ENCODE results near the gene TSPO2.

Gene TSPO2

DNA sequence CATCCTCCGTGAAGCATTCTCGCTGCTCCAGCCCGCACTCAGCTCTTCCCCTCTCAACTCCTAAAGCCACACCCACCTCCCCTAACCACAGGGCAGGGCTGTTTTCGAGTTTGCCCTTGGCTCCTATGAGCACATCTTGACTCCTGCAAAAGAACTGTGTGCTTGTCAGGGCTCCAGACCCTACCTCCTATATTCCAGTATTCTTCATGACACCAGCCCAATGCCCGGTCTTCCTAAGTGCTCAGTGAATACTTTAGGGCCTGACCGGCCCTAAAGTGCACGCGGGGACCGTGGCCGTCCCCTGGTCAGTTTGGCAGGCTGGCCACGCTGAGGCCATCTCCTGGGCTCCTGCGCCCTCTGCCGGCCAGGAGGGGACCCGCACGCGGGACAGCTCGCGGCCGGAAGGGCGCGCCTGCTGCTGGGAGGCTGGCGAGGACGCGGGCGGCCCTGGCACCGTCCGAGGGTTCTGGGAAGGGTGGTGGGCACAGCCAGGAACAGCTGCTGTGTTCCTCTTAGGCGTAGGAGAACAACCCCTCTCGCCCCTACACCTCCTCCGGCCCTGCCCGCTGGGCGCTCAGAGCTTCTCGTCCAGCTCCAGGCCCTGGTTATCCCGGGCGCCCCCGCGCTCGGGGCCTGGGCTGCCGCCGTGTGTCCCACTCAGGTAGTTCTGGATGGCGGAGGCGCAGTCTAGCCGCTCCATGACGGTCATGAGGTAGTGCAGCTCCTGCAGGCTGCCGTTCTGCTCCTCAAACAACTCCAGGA, 14.3 kb upstream of the TSPO2 start:
- DNase-seq (ENCODE audit: low spot score), result peak; percentile 83

DNA sequence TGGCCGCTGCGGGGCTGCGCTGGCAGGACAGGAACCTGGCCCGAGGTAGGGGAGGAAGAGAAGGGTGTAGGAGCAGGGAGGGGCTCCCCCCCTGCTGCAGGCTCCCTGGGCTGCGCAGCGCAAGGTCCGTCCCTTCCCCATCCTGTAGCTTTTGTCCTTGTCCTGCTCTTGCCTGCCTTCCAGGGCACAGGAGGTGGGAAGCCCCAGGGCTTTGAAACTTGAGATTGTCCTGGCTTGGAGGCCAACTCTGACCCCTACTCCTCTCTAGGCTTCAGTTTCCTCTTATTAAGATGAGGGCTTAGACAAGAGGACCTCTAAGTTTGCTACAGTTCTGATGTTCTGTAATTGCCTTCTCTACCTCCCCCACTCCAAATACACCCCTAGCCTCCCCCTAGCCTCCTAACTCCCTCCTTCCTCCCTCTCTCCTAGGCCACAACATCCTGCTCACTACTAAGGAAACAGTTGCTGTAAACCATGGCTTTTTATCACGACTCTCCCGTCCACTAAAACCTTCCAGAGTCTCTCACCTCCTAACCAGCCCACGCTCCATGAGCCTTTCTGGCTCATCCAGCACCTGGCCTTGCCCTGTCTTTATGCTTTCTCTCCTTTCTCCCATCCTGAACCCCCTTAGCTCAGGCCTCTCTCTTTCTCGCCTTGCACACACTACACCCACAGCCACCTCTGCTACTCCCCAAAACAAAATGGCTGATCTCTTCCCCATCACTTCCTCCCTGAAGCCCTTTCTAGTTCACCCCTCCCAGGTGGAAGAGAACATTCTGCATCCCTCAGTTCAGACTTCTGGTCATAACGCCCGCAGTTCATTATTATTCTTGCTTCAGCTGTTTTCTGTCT, 13.5 kb upstream of the TSPO2 start:
- no peak for DNase-seq (ENCODE audit: low spot score)

DNA sequence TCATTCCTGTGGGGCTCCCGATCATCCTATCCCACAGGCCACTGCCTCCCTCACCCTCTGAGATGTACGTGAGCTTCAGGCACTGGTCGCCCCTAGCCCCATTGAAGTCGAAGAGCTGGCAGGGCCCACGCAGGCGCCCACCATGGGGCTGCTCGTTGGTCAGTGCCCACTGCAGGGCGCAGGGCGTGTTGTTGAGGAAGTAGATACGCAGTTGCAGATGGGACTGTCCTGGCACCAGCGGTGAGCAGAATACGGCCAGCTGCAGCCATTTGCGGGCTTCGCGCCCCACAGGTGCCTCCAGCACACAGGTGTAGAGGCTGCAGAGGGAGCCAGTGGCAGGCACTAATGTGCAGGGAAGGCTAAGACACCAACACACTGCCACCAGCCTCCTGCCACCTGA, 9.4 kb upstream of the TSPO2 start:
- no peak for DNase-seq (ENCODE audit: low spot score)

DNA sequence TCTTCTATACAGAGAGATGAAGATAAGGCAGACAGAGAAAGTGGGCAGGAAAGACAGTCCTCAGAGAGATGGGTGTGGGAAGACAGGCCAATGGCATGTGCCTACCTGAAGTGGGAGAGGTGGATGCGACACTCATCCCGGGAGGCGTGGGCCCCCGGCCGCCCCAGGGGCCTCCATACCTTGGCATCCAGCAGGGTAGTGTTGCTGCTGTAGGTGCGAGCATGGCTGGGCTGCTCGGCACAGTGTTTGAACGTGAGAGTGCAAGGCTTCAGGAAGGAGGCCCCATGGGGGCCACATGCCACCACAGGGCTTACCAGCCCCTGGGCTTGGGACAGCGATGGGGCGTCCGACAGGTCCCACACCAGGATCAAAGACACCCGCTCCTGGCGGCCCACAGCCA, 8.5 kb upstream of the TSPO2 start:
- DNase-seq (ENCODE audit: low spot score), result no peak

DNA sequence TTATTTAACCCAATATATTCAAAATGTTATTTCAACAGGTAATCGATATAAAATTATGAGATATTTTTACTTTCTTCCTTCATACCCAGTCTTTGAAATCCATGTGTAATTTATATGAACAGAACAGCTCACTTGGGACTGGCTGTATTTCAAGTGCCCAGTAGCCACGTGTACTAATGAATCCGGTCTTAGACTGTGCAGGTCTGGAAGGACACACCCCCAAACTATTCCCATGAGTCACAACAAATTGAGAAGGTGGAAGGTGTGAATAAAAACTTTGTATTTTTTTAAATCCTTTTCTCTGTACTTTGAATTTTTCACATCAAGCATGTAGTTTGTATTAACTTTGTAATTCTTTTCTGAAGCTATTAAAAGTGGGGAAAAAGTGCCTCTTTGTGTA, 6.1 kb upstream of the TSPO2 start:
- peak; percentile 75 for DNase-seq (ENCODE audit: low spot score)

DNA sequence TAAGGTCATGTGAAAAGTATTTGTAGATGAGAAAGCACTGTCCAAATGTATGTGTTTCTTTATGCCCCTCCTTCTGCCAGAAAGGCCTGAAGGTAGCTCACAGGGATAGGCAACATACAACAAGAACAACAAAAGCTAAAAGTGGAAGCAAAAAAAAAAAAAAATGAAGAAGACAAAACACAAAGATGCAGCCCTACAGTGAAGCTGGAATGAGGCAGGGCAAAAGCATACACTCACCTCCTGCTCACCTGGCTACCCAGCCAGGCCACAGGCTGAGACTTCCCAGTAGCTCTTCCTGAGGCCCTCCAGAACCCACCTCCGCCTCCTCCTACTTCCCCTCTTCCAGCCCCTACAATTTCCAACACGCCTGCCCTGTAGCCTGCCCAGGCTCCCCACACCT, 5.7 kb upstream of the TSPO2 start:
- DNase-seq (ENCODE audit: low spot score), result peak; percentile 72

DNA sequence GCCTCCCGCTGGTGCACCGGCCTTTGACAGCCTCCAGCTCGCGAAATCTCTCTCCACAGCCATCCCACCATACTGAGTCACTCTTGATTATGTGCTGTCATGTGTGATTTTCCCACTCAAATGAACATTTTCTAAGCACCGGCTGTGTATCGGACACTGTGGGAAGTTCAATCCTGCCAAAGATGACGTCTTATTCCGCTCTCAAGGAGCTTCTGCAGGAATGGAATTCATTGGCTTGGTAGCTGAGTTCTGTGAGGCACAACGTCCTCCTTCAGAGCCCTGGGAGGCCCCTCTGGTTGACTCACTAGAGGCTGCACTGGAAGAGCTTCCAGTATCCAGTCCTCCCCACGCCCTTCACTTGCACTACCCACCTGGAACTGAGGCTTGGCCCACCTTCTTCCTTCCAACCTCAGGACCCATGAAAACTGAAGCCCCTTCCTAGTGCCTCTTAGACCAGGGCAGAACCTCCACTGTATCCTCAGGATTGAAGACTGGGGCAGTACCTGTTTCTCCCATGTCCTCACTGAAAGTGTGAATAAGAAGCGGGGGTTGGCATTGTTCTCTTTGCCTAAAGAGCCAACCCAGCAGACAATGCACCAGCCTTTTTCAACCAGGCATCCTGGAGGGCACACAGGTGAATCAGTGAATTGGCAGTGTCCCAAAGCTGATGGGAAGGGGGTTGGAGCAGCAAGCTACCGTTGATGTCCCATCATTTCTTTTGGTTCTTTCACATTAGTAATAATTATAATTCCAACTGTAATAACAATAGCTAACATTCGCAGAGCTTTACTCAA, 5.0 kb upstream of the TSPO2 start:
- DNase-seq (ENCODE audit: low spot score), result no peak

DNA sequence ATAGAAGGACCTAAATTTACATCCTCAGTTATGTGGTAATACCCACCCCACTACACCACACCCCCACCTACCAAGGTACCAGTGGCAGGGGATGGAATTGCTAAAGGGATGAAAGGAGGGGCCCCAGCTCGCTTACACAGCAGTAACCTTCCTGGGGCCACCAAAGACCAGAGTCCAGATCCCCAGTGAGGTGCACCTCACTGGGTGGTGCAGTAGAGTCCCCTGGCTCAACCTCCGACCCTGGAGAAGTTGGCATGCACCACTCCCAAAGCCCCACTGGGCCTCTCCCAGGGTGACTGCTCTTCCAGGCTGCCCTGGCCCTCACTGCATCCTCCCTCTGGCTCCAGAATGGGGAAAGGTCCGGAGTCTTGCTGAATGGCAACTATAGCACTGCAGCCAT, 4.1 kb upstream of the TSPO2 start:
- DNase-seq (ENCODE audit: low spot score), result no peak

DNA sequence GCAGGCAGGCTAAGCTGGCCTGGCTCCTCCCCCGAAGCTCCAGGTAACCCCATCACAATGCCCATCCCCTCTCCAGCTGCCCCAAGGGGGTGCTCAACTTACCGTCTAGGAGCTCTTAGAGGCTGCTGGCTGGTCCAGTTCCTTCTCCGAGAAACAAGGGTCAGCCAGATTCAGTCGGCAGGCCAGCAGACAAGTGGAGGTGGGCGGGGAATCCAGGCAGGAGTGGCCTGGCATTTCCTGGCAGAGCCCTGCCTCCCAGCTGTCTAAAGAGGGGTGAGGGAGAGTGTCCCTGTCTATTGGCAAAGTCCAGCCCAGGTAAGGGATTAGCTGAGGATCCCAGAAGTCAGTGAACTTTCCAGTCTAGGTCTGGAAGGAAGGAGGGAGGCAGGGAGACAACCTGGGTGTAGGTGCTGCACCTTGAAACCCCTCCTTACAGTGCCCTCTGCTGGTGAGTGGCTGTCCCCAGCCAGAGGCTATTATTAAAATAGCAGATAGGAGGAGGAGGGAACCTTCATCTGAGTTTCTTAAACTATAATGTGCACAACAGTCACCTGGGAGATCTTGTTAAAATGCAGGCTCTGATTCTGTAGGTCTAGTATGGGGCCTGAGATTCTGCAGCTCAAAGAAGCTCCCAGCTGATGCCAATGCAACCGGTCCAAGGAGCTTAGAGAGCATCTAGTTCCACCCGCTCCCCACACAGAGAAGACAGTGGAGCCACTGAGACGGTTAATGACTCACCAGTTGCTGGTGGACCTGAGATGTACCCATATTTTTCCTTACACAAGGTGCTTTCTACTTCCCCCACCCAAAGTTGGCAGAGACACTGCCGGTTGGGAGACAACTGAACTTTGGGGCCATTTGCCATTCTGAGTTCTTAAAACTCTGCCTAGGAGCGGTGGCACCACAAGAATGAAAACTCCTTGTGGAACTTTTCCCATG, 2.9 kb upstream of the TSPO2 start, which contains the start of gene UNC5CL:
Gene UNC5CL, minus strand, starts transcription at position 162 of the 939 bp plus-strand sequence. CDS start 4,147 bp downstream, outside the sequence.
- DNase-seq (ENCODE audit: low spot score), result peak; percentile 67

DNA sequence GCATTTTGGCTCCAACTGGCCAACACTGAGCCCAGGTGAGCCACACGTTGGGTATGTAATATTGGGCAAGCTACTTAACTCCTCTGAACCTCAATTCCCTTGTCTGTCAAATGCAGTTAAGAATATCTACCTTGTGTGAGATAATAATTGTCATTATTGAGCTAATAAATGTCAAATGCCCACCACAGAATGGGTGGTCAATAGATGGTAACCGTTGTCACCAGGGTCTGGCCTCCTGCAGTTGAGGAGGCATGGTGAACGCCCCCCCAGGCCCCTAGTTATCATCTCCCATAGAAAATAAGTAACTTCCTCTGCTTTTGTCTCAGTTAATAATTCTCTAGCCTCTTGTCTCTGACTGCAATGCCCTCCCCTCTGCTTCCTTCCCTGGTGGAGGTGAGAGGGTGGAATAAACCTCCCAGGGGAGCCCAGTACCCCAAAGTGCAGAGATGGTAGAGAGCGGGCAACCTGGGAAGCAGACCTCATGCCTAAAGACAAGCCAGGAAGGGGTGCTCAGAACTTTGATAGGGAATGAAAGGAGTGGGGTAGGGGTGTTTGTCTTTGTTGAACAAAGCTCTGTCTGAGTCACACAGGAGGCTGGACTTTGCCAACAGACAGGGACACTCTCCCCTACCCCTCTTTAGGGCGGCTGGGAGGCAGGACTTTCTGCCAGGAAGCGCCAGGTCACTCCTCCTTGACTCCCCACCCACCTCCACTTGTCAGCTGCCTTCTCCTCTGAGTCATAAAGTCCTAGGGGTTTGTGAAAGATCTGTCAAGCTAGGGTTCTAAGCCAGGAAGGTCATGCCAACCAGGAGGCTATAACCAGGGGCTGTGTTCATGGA, 1.9 kb upstream of the TSPO2 start:
- peak; percentile 63 for DNase-seq (ENCODE audit: low spot score)

DNA sequence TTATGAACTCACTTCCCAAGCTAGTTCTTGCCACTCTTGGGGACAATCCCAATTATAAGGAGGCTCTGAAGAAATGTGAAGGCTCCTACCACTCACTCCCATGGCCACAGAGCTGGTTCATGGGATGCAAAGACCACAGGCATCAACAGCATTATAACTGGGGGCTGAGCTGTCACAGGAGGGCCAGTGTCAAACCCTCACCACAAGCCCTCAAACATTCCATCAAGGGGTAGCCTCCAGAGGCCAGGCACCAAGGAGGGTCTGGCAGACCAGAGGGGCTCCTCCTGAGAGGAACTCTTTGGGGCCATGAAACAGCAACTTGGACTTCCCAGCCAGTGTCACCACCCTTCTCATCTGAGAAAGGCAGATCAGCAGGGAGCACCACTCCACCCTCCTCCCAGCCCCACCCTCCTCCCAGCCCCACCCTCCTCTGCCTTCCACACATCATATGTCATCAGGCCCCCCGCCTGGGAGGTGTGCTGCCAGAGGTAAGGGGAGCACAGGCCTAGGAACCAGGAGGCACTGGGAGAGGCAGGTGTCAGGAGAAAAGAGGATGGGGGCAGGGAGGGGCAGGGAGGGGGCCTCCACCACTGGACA, 1.2 kb upstream of the TSPO2 start:
- DNase-seq (ENCODE audit: low spot score), result no peak

DNA sequence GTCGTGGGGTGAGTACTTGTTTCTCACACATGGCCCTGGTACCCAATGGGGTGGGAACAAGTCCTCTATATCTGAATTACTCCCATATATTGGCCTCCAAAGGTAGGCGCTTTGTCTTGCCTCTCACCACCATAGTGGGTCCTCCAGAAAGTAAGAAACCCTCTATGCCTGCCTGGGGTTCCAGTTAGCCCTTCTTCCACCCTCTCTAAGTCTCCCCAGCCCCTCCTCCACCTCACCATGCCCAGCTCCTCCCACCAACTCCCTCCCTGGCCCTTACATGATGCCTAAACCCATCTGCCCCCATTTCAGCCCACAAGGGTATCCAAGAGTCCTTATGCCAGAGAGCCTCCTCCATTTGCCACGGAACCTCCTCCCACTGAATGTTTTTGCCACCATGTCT, 884 bp downstream of the TSPO2 start:
- DNase-seq (ENCODE audit: low spot score), result no peak

DNA sequence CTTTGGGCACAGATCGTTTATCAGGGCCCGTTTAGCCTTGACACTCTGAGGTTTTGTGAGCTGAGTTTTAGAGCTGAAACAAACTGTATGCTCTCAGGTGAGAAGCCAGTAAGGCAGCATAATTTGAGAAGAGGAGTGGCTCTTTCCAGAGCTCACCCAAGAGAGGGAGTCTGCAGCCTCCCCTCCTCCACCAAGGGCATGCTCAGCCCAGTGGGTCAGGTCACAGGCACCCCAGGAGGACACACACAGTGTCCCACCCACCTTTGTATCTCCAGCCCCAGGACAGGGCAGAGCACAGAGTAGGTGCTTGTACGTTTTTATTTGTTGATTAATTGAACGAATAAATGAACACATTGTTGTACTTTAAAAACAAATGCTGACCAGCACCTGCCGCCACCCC, 3.4 kb downstream of the TSPO2 start:
- no peak for DNase-seq (ENCODE audit: low spot score)

DNA sequence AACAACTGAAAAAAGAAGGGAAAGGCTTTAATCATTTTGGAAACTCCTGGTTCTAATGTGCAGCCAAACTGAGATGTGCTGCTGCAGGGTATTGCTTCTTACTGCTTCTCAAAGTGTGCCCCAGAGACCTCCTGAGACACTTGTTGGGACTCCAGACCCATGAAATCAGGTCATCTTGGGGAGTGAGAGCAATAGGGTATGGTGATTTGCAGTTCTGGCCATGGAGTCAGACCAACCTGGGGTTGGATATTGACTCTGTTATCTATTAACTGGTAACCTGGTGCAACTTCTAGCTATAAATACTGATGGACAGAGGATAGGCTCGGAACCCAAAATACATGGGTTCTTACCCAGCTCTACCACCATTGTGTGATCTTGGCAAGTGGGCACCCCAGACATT, 3.8 kb downstream of the TSPO2 start:
- DNase-seq (ENCODE audit: low spot score), result no peak

DNA sequence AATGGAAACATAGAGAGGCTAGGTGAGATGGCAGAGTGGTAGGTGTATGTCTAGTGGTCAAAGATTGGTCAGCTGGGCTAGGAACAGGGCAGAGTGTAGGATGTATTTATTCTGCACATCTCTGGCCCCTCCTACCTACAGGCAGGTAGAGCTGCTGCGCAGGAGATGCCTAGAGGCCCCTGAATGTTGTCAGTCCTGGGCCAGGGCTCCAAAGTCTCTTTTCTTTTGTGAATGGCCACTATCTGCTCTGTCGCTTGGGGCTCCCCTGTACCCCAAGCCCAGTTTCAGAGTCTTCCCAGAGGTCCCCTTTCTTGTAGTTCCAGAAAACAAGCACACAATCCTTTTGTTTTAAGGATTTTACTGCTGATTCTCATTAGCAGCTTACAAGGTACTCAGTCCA, 5.0 kb downstream of the TSPO2 start:
- no peak for DNase-seq (ENCODE audit: low spot score)

DNA sequence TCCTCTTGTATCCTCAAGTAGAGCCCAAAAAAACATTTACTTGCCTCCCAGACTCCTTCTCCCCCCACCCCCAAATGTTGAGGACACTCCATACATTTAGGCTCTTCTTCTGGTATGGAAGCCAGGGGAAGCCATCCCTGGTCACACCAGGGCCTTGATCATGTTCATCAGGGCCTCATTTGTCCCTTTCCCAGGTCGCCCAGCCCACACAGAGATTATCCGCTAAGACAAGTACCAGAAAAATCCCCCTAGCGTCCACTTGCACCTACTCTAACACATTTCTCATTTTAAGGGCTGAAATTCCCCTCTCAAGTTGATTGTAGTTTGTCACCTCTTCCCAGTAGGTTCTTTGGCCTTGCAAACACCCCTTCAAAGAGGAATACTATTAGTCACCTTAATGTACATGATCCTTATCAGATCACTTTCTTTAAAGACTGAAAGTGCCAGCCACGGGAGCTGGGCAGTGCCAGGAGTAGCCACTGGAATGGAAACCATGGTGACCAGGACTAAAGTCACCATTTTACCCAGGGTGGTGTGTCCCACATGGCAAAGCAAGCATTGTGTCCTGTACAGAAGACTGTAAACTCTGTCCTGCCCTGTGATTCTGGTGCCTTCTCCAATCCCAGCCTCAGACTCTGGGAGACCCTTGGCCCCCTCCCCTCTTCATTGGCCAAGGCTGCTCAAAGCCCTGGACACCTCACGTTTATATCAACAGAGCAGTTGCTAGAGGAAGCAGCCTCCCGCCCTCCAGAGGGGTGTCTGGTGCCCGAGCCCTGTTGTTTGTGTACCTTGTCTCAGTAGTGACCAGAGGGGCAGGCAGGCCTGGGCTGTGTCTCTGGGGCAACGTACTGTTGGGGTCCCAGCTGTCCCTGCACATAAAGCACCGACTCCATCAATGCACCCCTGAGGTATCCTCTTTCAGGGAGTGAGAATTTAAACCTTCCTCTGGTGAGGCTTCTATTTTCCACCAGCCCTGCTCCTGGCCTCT, 5.8 kb downstream of the TSPO2 start:
- no peak for DNase-seq (ENCODE audit: low spot score)

DNA sequence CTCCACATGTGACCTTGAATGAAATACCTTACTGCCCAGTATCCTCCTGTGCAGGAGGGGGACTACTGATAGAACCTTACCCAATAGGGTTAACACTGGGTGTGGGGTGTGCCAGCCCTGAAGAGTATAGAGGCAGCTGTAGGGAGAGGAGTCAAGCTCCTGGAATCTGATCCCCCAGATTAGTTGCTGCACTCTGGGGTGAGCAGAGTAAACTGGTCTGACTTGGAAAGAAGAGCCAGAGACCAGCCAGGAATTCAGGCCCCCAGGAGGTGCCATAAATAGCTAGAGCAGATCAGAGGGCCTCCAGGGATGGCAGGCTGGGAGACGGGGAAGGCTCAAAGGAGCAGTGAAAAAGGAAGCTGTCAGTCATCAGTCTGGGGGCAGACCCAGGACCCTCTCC, 7.3 kb downstream of the TSPO2 start:
- no peak for DNase-seq (ENCODE audit: low spot score)

DNA sequence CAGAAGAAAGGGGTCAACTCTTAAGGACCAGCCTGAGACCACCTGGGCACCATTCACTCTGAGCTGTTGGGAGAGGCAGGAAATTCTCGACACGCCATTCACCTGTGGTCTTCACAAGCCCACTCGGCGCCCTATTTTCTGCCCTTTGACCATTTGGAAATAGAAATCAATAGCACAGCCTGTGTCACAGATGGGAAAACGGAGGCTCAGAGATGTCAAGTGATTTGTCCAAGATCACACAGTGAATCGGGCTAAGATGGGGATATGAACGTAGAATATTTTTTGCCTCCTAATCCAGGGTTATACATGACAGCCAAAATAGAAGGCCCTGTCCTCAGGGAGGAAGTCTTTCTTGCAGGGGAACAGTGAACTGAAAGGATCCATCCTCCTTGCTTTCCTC, 7.7 kb downstream of the TSPO2 start:
- DNase-seq (ENCODE audit: low spot score), result no peak

DNA sequence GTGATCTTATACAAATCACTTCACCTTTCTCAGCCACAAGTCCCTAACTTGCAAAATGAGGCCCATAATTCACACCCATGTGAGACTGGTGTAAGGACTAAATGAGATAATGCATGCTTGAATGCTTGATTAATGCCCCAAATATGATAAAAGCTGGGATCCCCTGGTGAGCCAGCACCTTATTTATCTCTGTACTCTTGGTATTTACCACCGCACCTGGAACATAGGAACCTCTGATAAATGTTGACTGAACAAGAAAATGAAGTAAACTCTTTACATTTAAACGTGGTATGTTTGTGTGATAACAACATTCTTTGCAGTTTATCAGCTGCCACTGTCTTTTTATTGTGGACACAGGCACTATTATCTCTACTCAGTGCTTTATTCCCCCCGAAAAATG, 8.3 kb downstream of the TSPO2 start:
- DNase-seq (ENCODE audit: low spot score), result no peak

All from COLO829 (cell line).